WTC11 (cell line): Measurements from ENCODE around the gene RPL13A.

ENCODE experiments used
- ATF6 ChIP-seq: sonication (generic); formaldehyde crosslinking; IDR thresholded peaks from 2 replicates; pipeline ENCODE4 v1.8.1; 2023; ENCODE audit warnings: mild to moderate bottlenecking, missing genetic modification reagents
- CBFB ChIP-seq: sonication (generic); formaldehyde crosslinking; IDR thresholded peaks from 2 replicates; pipeline ENCODE4 v1.8.1; 2022; ENCODE audit warnings: mild to moderate bottlenecking, low read depth, missing genetic modification reagents
- CTCF ChIP-seq: fragments of 200-600 bp; IDR thresholded peaks from 2 replicates; pipeline ENCODE4 v1.8.0; 2022; ENCODE audit warnings: antibody characterized with exemption
- ESRRA ChIP-seq: sonication (generic); formaldehyde crosslinking; IDR thresholded peaks from 2 replicates; pipeline ENCODE4 v1.8.1; 2022; ENCODE audit warnings: mild to moderate bottlenecking, missing genetic modification reagents, borderline replicate concordance
- JAZF1 ChIP-seq: fragments of 250-450 bp; sonication (Bioruptor Pico); IDR thresholded peaks from 2 replicates; pipeline ENCODE4 v1.9.0; 2021; ENCODE audit warnings: moderate library complexity, mild to moderate bottlenecking, inconsistent platforms
- JUN ChIP-seq: sonication (generic); formaldehyde crosslinking; IDR thresholded peaks from 2 replicates; pipeline ENCODE4 v1.8.0; 2023; ENCODE audit warnings: mild to moderate bottlenecking, missing genetic modification reagents
- NR1H2 ChIP-seq: sonication (generic); formaldehyde crosslinking; IDR thresholded peaks from 2 replicates; pipeline ENCODE4 v1.9.0; 2021; ENCODE audit warnings: mild to moderate bottlenecking, moderate library complexity, missing genetic modification reagents

GRCh38 chr19:49448432-49448786, 39.0 kb upstream of the RPL13A start:
- TF ChIP-seq JAZF1 (CRISPR knock-in tag), result no peak
- no peak for TF ChIP-seq CTCF
- no peak for TF ChIP-seq ESRRA (CRISPR knock-in tag)
- no peak for TF ChIP-seq ATF6 (CRISPR knock-in tag)
- TF ChIP-seq NR1H2 (CRISPR knock-in tag), result no peak
- TF ChIP-seq CBFB (CRISPR knock-in tag), result no peak
- no peak for TF ChIP-seq JUN (CRISPR knock-in tag)
